Esophagus (tissue), 2 donors: ENCODE results near the gene PLA2G4E. TPM values are rescaled to one million over a fixed set of nuclear protein-coding genes. Genes with fewer than 3 reads are reported as not detected.

Experiments
- H3K27ac ChIP-seq, 2 donors: one replicate each; pipeline ENCODE4 v1.5.1; 2013; ENCODE audit warnings: low read depth in 2 of 2, mild to moderate bottlenecking in 2 of 2, inconsistent platforms in 1 of 2, low read length in 1 of 2, moderate library complexity in 1 of 2
- H3K27me3 ChIP-seq, 2 donors: one replicate each; pipeline ENCODE4 v1.6.1; 2013; ENCODE audit warnings: low read length in 2 of 2, control low read depth in 1 of 2, mild to moderate bottlenecking in 1 of 2; ENCODE audit not compliant: insufficient read depth in 2 of 2, control insufficient read depth in 1 of 2
- H3K36me3 ChIP-seq, 2 donors: one replicate each; pipeline ENCODE4 v1.6.1; 2013; ENCODE audit warnings: low read length in 1 of 2; ENCODE audit not compliant: control insufficient read depth in 2 of 2, insufficient read depth in 2 of 2
- H3K4me1 ChIP-seq, 2 donors: one replicate each; pipeline ENCODE4 v1.6.1; 2013; ENCODE audit warnings: low read length in 1 of 2; ENCODE audit not compliant: control insufficient read depth in 2 of 2, insufficient read depth in 2 of 2
- H3K4me3 ChIP-seq, 2 donors: one replicate each; pipeline ENCODE4 v1.5.1; 2013; ENCODE audit warnings: low read length in 2 of 2, mild to moderate bottlenecking in 2 of 2, low read depth in 1 of 2, moderate library complexity in 1 of 2
- H3K9me3 ChIP-seq, 2 donors: one replicate each; pipeline ENCODE4 v1.6.1; 2013; ENCODE audit warnings: mild to moderate bottlenecking in 2 of 2, low read depth in 1 of 2, low read length in 1 of 2, moderate library complexity in 1 of 2; ENCODE audit not compliant: control insufficient read depth in 2 of 2, insufficient read depth in 1 of 2
- WGBS, 2 donors: extraction: QIAGEN DNeasy Blood & Tissue Kit; methylation state at CpG; one replicate each; pipeline ENCODE4 v1.1.7; 2013; 5-methylcytosine and 5-hydroxymethylcytosine counted together
- polyA plus RNA-seq, 2 donors: library from polyadenylated mRNA; stranded (reverse); fragments of 200-250 nt; gene quantifications; one replicate each; pipeline ENCODE4 v1.2.3, GENCODE V29; 2013
- donor health status: healthy with polysubstance abuse.
- donor health status: Bipolar disorder and iron deficiency.

Gene PLA2G4E
- polyA plus RNA-seq, 2 donors = 1.2 to 2.5 TPM

GRCh38 chr15:42053914-42054313, 33.1 kb upstream of the PLA2G4E start:
- H3K4me3 ChIP-seq = no peak overlapping the region
- peaks cover 0 to 8% of the 10 kb centered on the region in 2 donors for H3K4me1 ChIP-seq
- no peaks in the 10 kb centered on the region for H3K9me3 ChIP-seq
- no peaks in the 10 kb centered on the region for H3K36me3 ChIP-seq
- H3K27ac ChIP-seq = no peak overlapping the region
- no peaks in the 10 kb centered on the region for H3K27me3 ChIP-seq
- 72 to 81% methylated on average over 2 of the region's 2 CpGs for WGBS, 2 donors

GRCh38 chr15:42053010-42053409, 32.2 kb upstream of the PLA2G4E start:
- 61 to 91% methylated on average over 4 of the region's 4 CpGs for WGBS, 2 donors
- no peaks in the 10 kb centered on the region for H3K9me3 ChIP-seq
- no peak overlapping the region for H3K4me3 ChIP-seq
- peaks cover 0 to 8% of the 10 kb centered on the region in 2 donors for H3K4me1 ChIP-seq
- no peaks in the 10 kb centered on the region for H3K36me3 ChIP-seq
- H3K27ac ChIP-seq = no peak overlapping the region
- H3K27me3 ChIP-seq = no peaks in the 10 kb centered on the region

- H3K9me3 ChIP-seq = no peaks in the 10 kb centered on the region
- no peak overlapping the region for H3K4me3 ChIP-seq
- 80 to 82% methylated on average over 10 of the region's 10 CpGs for WGBS, 2 donors
- no peaks in the 10 kb centered on the region for H3K36me3 ChIP-seq
- H3K27me3 ChIP-seq = no peaks in the 10 kb centered on the region
- H3K27ac ChIP-seq = no peak overlapping the region
- no peaks in the 10 kb centered on the region for H3K4me1 ChIP-seq
Measured at GRCh38 chr15:42050484-42051255, 29.8 kb upstream of the PLA2G4E start.

- Histone ChIP-seq H3K4me3 (no peak overlapping the region), H3K27me3 (no peaks in the 10 kb centered on the region), H3K36me3 (no peaks in the 10 kb centered on the region), H3K27ac (peak overlapping the region; percentile 7 to 58), H3K4me1 (no peaks in the 10 kb centered on the region), H3K9me3 (no peaks in the 10 kb centered on the region)
- WGBS, 2 donors = 49 to 64% methylated on average over 8 of the region's 8 CpGs
Measured at GRCh38 chr15:42048821-42049200, 28.0 kb upstream of the PLA2G4E start.

- Histone ChIP-seq H3K4me1 (no peaks in the 10 kb centered on the region), H3K9me3 (no peaks in the 10 kb centered on the region), H3K4me3 (no peak overlapping the region), H3K27ac (peak overlapping the region; percentile 7 to 52), H3K36me3 (no peaks in the 10 kb centered on the region), H3K27me3 (no peaks in the 10 kb centered on the region)
- 77 to 88% methylated on average over 9 of the region's 9 CpGs for WGBS, 2 donors
Measured at GRCh38 chr15:42048080-42048820, 27.4 kb upstream of the PLA2G4E start.

- WGBS, 2 donors = 74 to 78% methylated on average over 2 of the region's 2 CpGs
- Histone ChIP-seq H3K9me3 (no peaks in the 10 kb centered on the region), H3K27me3 (no peaks in the 10 kb centered on the region), H3K36me3 (no peaks in the 10 kb centered on the region), H3K27ac (no peak overlapping the region), H3K4me1 (no peaks in the 10 kb centered on the region), H3K4me3 (no peak overlapping the region)
Measured at GRCh38 chr15:42046597-42046996, 25.8 kb upstream of the PLA2G4E start.

GRCh38 chr15:42045211-42045615, 24.4 kb upstream of the PLA2G4E start:
- H3K4me3 ChIP-seq = no peak overlapping the region
- 50 to 62% methylated on average over 8 of the region's 8 CpGs for WGBS, 2 donors

GRCh38 chr15:42042602-42043400, 22.0 kb upstream of the PLA2G4E start:
- no peak overlapping the region for H3K27ac ChIP-seq
- no peaks in the 10 kb centered on the region for H3K27me3 ChIP-seq
- WGBS, 2 donors = 88 to 92% methylated on average over 5 of the region's 5 CpGs

More at GRCh38 chr15:42045211-42045615, 24.4 kb upstream of the PLA2G4E start:
- no peaks in the 10 kb centered on the region for H3K4me1 ChIP-seq
- H3K27ac ChIP-seq = no peak overlapping the region
- H3K9me3 ChIP-seq = no peaks in the 10 kb centered on the region
- no peaks in the 10 kb centered on the region for H3K36me3 ChIP-seq
- H3K27me3 ChIP-seq = no peaks in the 10 kb centered on the region

GRCh38 chr15:42038401-42038800, 17.6 kb upstream of the PLA2G4E start:
- WGBS, 2 donors = 96% methylated on average over 6 of the region's 6 CpGs
- H3K27ac ChIP-seq = no peak overlapping the region
- no peaks in the 10 kb centered on the region for H3K36me3 ChIP-seq

More at GRCh38 chr15:42042602-42043400, 22.0 kb upstream of the PLA2G4E start:
- H3K4me1 ChIP-seq = peaks cover 0 to under 1% of the 10 kb centered on the region in 2 donors
- H3K9me3 ChIP-seq = no peaks in the 10 kb centered on the region
- H3K36me3 ChIP-seq = no peaks in the 10 kb centered on the region
- H3K4me3 ChIP-seq = no peak overlapping the region

More at GRCh38 chr15:42038401-42038800, 17.6 kb upstream of the PLA2G4E start:
- Histone ChIP-seq H3K27me3 (no peaks in the 10 kb centered on the region), H3K4me1 (peaks cover 2 to 20% of the 10 kb centered on the region in 2 donors), H3K4me3 (no peak overlapping the region), H3K9me3 (no peaks in the 10 kb centered on the region)
